Measurements from ENCODE around the gene IRX6.

Gene IRX6

GRCh38 chr16:55329791-55330428, 5.9 kb downstream of the IRX6 start:
- no peak overlapping the region for H3K27ac ChIP-seq
- TF ChIP-seq ZFX (IDR thresholded peaks at IDR 0.05; ENCODE audit: borderline replicate concordance) (no peak), CTCF (IDR thresholded peaks at IDR 0.05) (no peak)

- H3K27ac ChIP-seq: no peak overlapping the region
- no peak for TF ChIP-seq CTCF (IDR thresholded peaks at IDR 0.05)
- TF ChIP-seq ZFX (IDR thresholded peaks at IDR 0.05; ENCODE audit: borderline replicate concordance): no peak
Measured at GRCh38 chr16:55330781-55331647, 7.0 kb downstream of the IRX6 start.

- no peak for TF ChIP-seq CTCF (IDR thresholded peaks at IDR 0.05)
- no peak for TF ChIP-seq ZFX (IDR thresholded peaks at IDR 0.05; ENCODE audit: borderline replicate concordance)
- H3K27ac ChIP-seq: no peak overlapping the region
Measured at GRCh38 chr16:55331648-55332185, 7.7 kb downstream of the IRX6 start.

- no peak overlapping the region for H3K27ac ChIP-seq
- TF ChIP-seq ZFX (IDR thresholded peaks at IDR 0.05; ENCODE audit: borderline replicate concordance) (no peak), CTCF (IDR thresholded peaks at IDR 0.05) (no peak)
Measured at GRCh38 chr16:55333684-55334083, 9.7 kb downstream of the IRX6 start.

GRCh38 chr16:55338646-55339045, 14.6 kb downstream of the IRX6 start:
- TF ChIP-seq CTCF (IDR thresholded peaks at IDR 0.05) (no peak), ZFX (IDR thresholded peaks at IDR 0.05; ENCODE audit: borderline replicate concordance) (no peak)
- no peak overlapping the region for H3K27ac ChIP-seq

GRCh38 chr16:55340445-55340844, 16.4 kb downstream of the IRX6 start:
- TF ChIP-seq CTCF (IDR thresholded peaks at IDR 0.05): no peak
- TF ChIP-seq ZFX (IDR thresholded peaks at IDR 0.05; ENCODE audit: borderline replicate concordance): no peak

GRCh38 chr16:55341681-55342080, 17.7 kb downstream of the IRX6 start:
- no peak overlapping the region for H3K27ac ChIP-seq
- TF ChIP-seq CTCF (IDR thresholded peaks at IDR 0.05) (no peak), ZFX (IDR thresholded peaks at IDR 0.05; ENCODE audit: borderline replicate concordance) (no peak)

More at GRCh38 chr16:55340445-55340844, 16.4 kb downstream of the IRX6 start:
- no peak overlapping the region for H3K27ac ChIP-seq
